Uterus (tissue), 2 donors: Measurements from ENCODE around the gene JMJD8.

Experiments
- POLR2A ChIP-seq, 2 donors: fragments of 450-650 bp; IDR thresholded peaks; one replicate each; pipeline ENCODE4 v1.6.1; 2016; ENCODE audit warnings: antibody characterized with exemption in 2 of 2, mild to moderate bottlenecking in 1 of 2, moderate library complexity in 1 of 2
- TF ChIP-seq, protein P1 (sequence below), 4 experiments: fragments of 200-600 bp in 2 of 4; fragments of 450-650 bp in 2 of 4; sonication (generic) in 2 of 4; IDR thresholded peaks; one replicate each; pipeline ENCODE4 v1.5.1; 2016 to 2019; ENCODE audit warnings: antibody characterized with exemption in 4 of 4, mild to moderate bottlenecking in 2 of 4, moderate library complexity in 1 of 4

DNA sequence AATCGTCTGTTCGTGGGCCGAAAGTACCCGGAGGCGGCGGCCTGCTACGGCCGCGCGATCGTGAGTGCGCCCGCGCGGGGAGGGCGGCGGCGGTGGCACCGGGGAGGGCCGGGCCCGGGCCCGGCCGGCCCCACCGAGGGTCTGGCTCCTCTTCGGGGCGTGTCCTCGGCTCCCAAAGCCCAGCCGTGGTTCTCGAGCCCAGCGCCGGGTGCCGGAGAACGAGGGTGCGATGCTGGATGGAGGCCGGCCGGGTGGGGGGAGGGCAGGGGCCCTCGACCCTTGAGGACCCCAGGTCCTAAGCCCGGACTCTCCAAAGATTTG, 3.5 kb downstream of the JMJD8 start:
- no peak for TF ChIP-seq POLR2A (IDR thresholded peaks at IDR 0.05)
- TF ChIP-seq, protein P1, sequence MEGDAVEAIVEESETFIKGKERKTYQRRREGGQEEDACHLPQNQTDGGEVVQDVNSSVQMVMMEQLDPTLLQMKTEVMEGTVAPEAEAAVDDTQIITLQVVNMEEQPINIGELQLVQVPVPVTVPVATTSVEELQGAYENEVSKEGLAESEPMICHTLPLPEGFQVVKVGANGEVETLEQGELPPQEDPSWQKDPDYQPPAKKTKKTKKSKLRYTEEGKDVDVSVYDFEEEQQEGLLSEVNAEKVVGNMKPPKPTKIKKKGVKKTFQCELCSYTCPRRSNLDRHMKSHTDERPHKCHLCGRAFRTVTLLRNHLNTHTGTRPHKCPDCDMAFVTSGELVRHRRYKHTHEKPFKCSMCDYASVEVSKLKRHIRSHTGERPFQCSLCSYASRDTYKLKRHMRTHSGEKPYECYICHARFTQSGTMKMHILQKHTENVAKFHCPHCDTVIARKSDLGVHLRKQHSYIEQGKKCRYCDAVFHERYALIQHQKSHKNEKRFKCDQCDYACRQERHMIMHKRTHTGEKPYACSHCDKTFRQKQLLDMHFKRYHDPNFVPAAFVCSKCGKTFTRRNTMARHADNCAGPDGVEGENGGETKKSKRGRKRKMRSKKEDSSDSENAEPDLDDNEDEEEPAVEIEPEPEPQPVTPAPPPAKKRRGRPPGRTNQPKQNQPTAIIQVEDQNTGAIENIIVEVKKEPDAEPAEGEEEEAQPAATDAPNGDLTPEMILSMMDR (IDR thresholded peaks at IDR 0.05) = no peak
